Measurements from ENCODE around the gene SMOC2. TPM values are rescaled to one million over a fixed set of nuclear protein-coding genes. Genes with fewer than 3 reads are reported as not detected.

Gene SMOC2
- total and polyA plus RNA-seq, 2 donors from 2014 or later = 6.5 to 13.1 TPM

- H3K27ac ChIP-seq (ENCODE audit: low read depth in 2 of 2, low read length in 2 of 2) = no peak overlapping the region
- H3K27me3 ChIP-seq (ENCODE audit: control insufficient read depth, insufficient read depth, low read length) = no peaks in the 10 kb centered on the region
- intact Hi-C loops (cut with DNase I) = no loop called here
- DNase-seq (no peak), FAIRE-seq (no peak)
- no peak for TF ChIP-seq CTCF (IDR thresholded peaks at IDR 0.05; ENCODE audit: borderline replicate concordance, extremely low read depth, insufficient read depth)
- H3K4me1 ChIP-seq (ENCODE audit: control insufficient read depth in 2 of 3, insufficient read depth in 2 of 3, low read depth in 1 of 3, low read length in 3 of 3) = no peaks in the 10 kb centered on the region
- H3K9ac ChIP-seq (ENCODE audit: low read length in 3 of 3) = no peak overlapping the region
- no peak overlapping the region for H3K4me3 ChIP-seq (ENCODE audit: low read length in 3 of 3)
- H3K9me3 ChIP-seq (ENCODE audit: control insufficient read depth in 2 of 3, insufficient read depth in 1 of 3, low read length in 3 of 3) = no peaks in the 10 kb centered on the region
- H3K36me3 ChIP-seq (ENCODE audit: control insufficient read depth in 2 of 3, insufficient read depth in 3 of 3, low read length in 3 of 3) = no peaks in the 10 kb centered on the region
Measured at GRCh38 chr6:168408504-168409136, 32.4 kb upstream of the SMOC2 start.

- no peak overlapping the region for H3K4me3 ChIP-seq (ENCODE audit: low read length in 3 of 3)
- no peaks in the 10 kb centered on the region for H3K4me1 ChIP-seq (ENCODE audit: control insufficient read depth in 2 of 3, insufficient read depth in 2 of 3, low read depth in 1 of 3, low read length in 3 of 3)
- H3K9me3 ChIP-seq (ENCODE audit: control insufficient read depth in 2 of 3, insufficient read depth in 1 of 3, low read length in 3 of 3) = no peaks in the 10 kb centered on the region
- intact Hi-C loops (cut with DNase I) = no loop called here
- no peaks in the 10 kb centered on the region for H3K36me3 ChIP-seq (ENCODE audit: control insufficient read depth in 2 of 3, insufficient read depth in 3 of 3, low read length in 3 of 3)
- FAIRE-seq (no peak), DNase-seq (peak in 1 of 5 donors; percentile 58)
- no peak for TF ChIP-seq CTCF (IDR thresholded peaks at IDR 0.05; ENCODE audit: borderline replicate concordance, extremely low read depth, insufficient read depth)
- no peak overlapping the region for H3K27ac ChIP-seq (ENCODE audit: low read depth in 2 of 2, low read length in 2 of 2)
- no peak overlapping the region for H3K9ac ChIP-seq (ENCODE audit: low read length in 3 of 3)
- H3K27me3 ChIP-seq (ENCODE audit: control insufficient read depth, insufficient read depth, low read length) = no peaks in the 10 kb centered on the region
Measured at GRCh38 chr6:168410035-168410434, 30.9 kb upstream of the SMOC2 start.

GRCh38 chr6:168410554-168411011, 30.4 kb upstream of the SMOC2 start:
- no peak for FAIRE-seq
- intact Hi-C loops (cut with DNase I) = no loop called here
- no peak for TF ChIP-seq CTCF (IDR thresholded peaks at IDR 0.05; ENCODE audit: borderline replicate concordance, extremely low read depth, insufficient read depth)

GRCh38 chr6:168411130-168411529, 29.9 kb upstream of the SMOC2 start:
- Histone ChIP-seq H3K9ac (ENCODE audit: low read length in 3 of 3) (no peak overlapping the region), H3K27ac (ENCODE audit: low read depth in 2 of 2, low read length in 2 of 2) (no peak overlapping the region), H3K9me3 (ENCODE audit: control insufficient read depth in 2 of 3, insufficient read depth in 1 of 3, low read length in 3 of 3) (no peaks in the 10 kb centered on the region), H3K4me3 (ENCODE audit: low read length in 3 of 3) (no peak overlapping the region), H3K4me1 (ENCODE audit: control insufficient read depth in 2 of 3, insufficient read depth in 2 of 3, low read depth in 1 of 3, low read length in 3 of 3) (no peaks in the 10 kb centered on the region), H3K27me3 (ENCODE audit: control insufficient read depth, insufficient read depth, low read length) (no peaks in the 10 kb centered on the region), H3K36me3 (ENCODE audit: control insufficient read depth in 2 of 3, insufficient read depth in 3 of 3, low read length in 3 of 3) (no peaks in the 10 kb centered on the region)
- no peak for TF ChIP-seq CTCF (IDR thresholded peaks at IDR 0.05; ENCODE audit: borderline replicate concordance, extremely low read depth, insufficient read depth)
- DNase-seq (peak in 1 of 5 donors; percentile 66), FAIRE-seq (no peak)
- intact Hi-C loops (cut with DNase I) = no loop called here

More at GRCh38 chr6:168410554-168411011, 30.4 kb upstream of the SMOC2 start:
- H3K27ac ChIP-seq (ENCODE audit: low read depth in 2 of 2, low read length in 2 of 2) = no peak overlapping the region
- no peaks in the 10 kb centered on the region for H3K9me3 ChIP-seq (ENCODE audit: control insufficient read depth in 2 of 3, insufficient read depth in 1 of 3, low read length in 3 of 3)
- no peaks in the 10 kb centered on the region for H3K27me3 ChIP-seq (ENCODE audit: control insufficient read depth, insufficient read depth, low read length)
- H3K4me1 ChIP-seq (ENCODE audit: control insufficient read depth in 2 of 3, insufficient read depth in 2 of 3, low read depth in 1 of 3, low read length in 3 of 3) = no peaks in the 10 kb centered on the region
- peak in 1 of 5 donors; percentile 48 for DNase-seq
- H3K4me3 ChIP-seq (ENCODE audit: low read length in 3 of 3) = no peak overlapping the region
- no peak overlapping the region for H3K9ac ChIP-seq (ENCODE audit: low read length in 3 of 3)
- no peaks in the 10 kb centered on the region for H3K36me3 ChIP-seq (ENCODE audit: control insufficient read depth in 2 of 3, insufficient read depth in 3 of 3, low read length in 3 of 3)
